Neural cell (in vitro differentiated cells): ENCODE results near the gene TOLLIP. TPM values are rescaled to one million over a fixed set of nuclear protein-coding genes. Genes with fewer than 3 reads are reported as not detected.

Experiments used
- H2AFZ ChIP-seq: fragments of 200-600, 300-800 bp; sonication (generic), shearing (Covaris generic); 2 replicates; pipeline ENCODE4 v1.6.0; 2014; ENCODE audit warnings: low read depth, mild to moderate bottlenecking, antibody characterized with exemption, low read length, moderate library complexity
- H3F3A ChIP-seq: fragments of 200-600 bp; shearing (Covaris generic); 2 replicates; pipeline ENCODE4 v1.6.1; 2016; ENCODE audit warnings: mild to moderate bottlenecking, moderate library complexity, mixed read lengths, antibody characterized with exemption, low read length; ENCODE audit not compliant: insufficient read depth, poor library complexity, severe bottlenecking
- H3K27ac ChIP-seq: fragments of 200-600, 300-800 bp; sonication (generic), shearing (Covaris generic); 2 replicates; pipeline ENCODE4 v1.5.1; 2014; ENCODE audit warnings: mild to moderate bottlenecking, low read length, moderate library complexity
- H3K27me3 ChIP-seq: fragments of 300-800, 200-600 bp; sonication (generic), shearing (Covaris generic); 2 replicates; pipeline ENCODE4 v1.6.0; 2014; ENCODE audit warnings: mild to moderate bottlenecking, low read depth, low read length, moderate library complexity; ENCODE audit not compliant: insufficient read depth
- H3K36me3 ChIP-seq: fragments of 300-800, 200-600 bp; sonication (generic), shearing (Covaris generic); 2 replicates; pipeline ENCODE4 v1.5.1; 2014; ENCODE audit warnings: mild to moderate bottlenecking, antibody characterized with exemption, low read length, moderate library complexity; ENCODE audit not compliant: insufficient read depth
- H3K4me2 ChIP-seq: fragments of 300-800, 200-600 bp; sonication (generic), shearing (Covaris generic); 2 replicates; pipeline ENCODE4 v1.6.0; 2014; ENCODE audit warnings: mild to moderate bottlenecking, low read length
- H3K4me3 ChIP-seq: fragments of 300-800, 200-600 bp; sonication (generic), shearing (Covaris generic); 2 replicates; pipeline ENCODE4 v1.5.1; 2014; ENCODE audit warnings: mild to moderate bottlenecking, low read length, moderate library complexity
- H3K79me2 ChIP-seq: fragments of 200-600 bp; shearing (Covaris generic); replicated peaks from 2 replicates; pipeline ENCODE4 v1.6.0; 2014; ENCODE audit warnings: mild to moderate bottlenecking, low read length, moderate library complexity; ENCODE audit not compliant: insufficient read depth
- H3K9ac ChIP-seq: fragments of 300-800, 200-600 bp; sonication (generic), shearing (Covaris generic); 2 replicates; pipeline ENCODE4 v1.6.1; 2016; ENCODE audit warnings: mild to moderate bottlenecking, low read length, mixed read lengths
- H3K9me2 ChIP-seq: fragments of 200-600 bp; shearing (Covaris generic); 2 replicates; pipeline ENCODE4 v1.6.1; 2016; ENCODE audit warnings: mild to moderate bottlenecking, low read length, mixed read lengths; ENCODE audit not compliant: insufficient read depth
- H3K9me3 ChIP-seq: fragments of 200-600, 300-800 bp; sonication (generic), shearing (Covaris generic); 2 replicates; pipeline ENCODE4 v1.6.1; 2016; ENCODE audit warnings: mild to moderate bottlenecking, mixed run types, low read length, moderate library complexity, mixed read lengths
- H4K20me1 ChIP-seq: fragments of 200-600 bp; shearing (Covaris generic); 2 replicates; pipeline ENCODE4 v1.6.1; 2016; ENCODE audit warnings: mild to moderate bottlenecking, mixed run types; ENCODE audit not compliant: insufficient read depth
- EP300 ChIP-seq: fragments of 450-650 bp; conservative IDR thresholded peaks from 2 replicates; pipeline ENCODE4 v1.6.1; 2014; ENCODE audit warnings: antibody characterized with exemption, mild to moderate bottlenecking, moderate library complexity; ENCODE audit not compliant: poor library complexity, severe bottlenecking
- EZH2 ChIP-seq: fragments of 200-600, 300-800 bp; shearing (Covaris generic), sonication (generic); IDR thresholded peaks from 2 replicates; pipeline ENCODE4 v1.6.1; 2014; ENCODE audit warnings: antibody characterized with exemption, low read length, borderline replicate concordance, mild to moderate bottlenecking; ENCODE audit not compliant: insufficient read depth, poor library complexity, severe bottlenecking
- MXI1 ChIP-seq: fragments of 450-650 bp; conservative IDR thresholded peaks from 2 replicates; pipeline ENCODE4 v1.6.1; 2014; ENCODE audit warnings: antibody characterized with exemption, mild to moderate bottlenecking; ENCODE audit not compliant: poor library complexity, severe bottlenecking
- POLR2AphosphoS5 ChIP-seq: IDR thresholded peaks from 2 replicates; pipeline ENCODE4 v1.6.1; 2012
- RAD21 ChIP-seq: fragments of 450-650 bp; conservative IDR thresholded peaks from 2 replicates; pipeline ENCODE4 v1.6.1; 2014; ENCODE audit warnings: antibody characterized with exemption, mild to moderate bottlenecking, moderate library complexity
- SMC3 ChIP-seq: fragments of 450-650 bp; conservative IDR thresholded peaks from 2 replicates; pipeline ENCODE4 v1.6.1; 2014; ENCODE audit warnings: antibody characterized with exemption, mild to moderate bottlenecking, moderate library complexity; ENCODE audit not compliant: poor library complexity
- TAF1 ChIP-seq: IDR thresholded peaks from 2 replicates; pipeline ENCODE4 v1.6.1; 2012; ENCODE audit warnings: low read depth
- polyA plus RNA-seq: library from polyadenylated mRNA; depleted of rRNA; stranded (reverse); fragments of >200 nt; gene quantifications from 2 replicates; pipeline ENCODE4 v1.2.3, GENCODE V29; 2014
- TF ChIP-seq, protein P1 (sequence below): fragments of 450-650 bp; IDR thresholded peaks from 2 replicates; pipeline ENCODE4 v1.5.1; 2014; ENCODE audit warnings: antibody characterized with exemption, mild to moderate bottlenecking, moderate library complexity; ENCODE audit not compliant: poor library complexity, severe bottlenecking
- TF ChIP-seq, protein P2 (sequence below): IDR thresholded peaks from 2 replicates; pipeline ENCODE4 v1.6.1; 2012; ENCODE audit warnings: borderline replicate concordance

TOLLIP gene
- polyA plus RNA-seq, 1 donor from 2014 or later = 24.1 TPM

DNA sequence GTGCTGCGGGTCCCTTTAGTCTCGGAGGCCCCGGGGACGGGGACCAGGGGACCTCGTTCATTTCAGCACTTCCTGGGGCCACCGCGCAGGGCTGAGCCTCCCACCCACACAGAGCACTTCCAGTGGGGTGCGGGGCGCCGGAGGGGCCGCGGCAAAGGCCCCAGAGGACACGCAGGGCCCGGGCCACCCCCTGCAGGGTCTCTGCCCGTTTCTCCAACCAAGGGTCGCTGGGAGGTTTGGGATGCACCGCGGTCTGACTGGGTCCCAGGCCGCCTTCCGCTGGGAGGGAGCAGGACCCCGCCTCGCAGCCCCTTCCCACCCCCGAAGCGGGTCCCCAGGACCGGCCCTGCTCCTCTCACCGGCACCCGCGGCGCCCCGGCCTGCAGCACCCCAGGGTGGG lies 37.5 kb downstream of the TOLLIP start:
- Histone ChIP-seq H3K4me3 (no peak overlapping the region), H3K4me2 (no peak overlapping the region), H4K20me1 (no peaks in the 10 kb centered on the region), H3K36me3 (no peaks in the 10 kb centered on the region), H2AFZ (no peak overlapping the region), H3K27me3 (no peaks in the 10 kb centered on the region), H3K9me2 (no peaks in the 10 kb centered on the region), H3K79me2 (no peaks in the 10 kb centered on the region), H3K9ac (no peak overlapping the region), H3K27ac (no peak overlapping the region), H3K9me3 (no peaks in the 10 kb centered on the region), H3F3A (no peaks in the 10 kb centered on the region)
- TF ChIP-seq, protein P1, sequence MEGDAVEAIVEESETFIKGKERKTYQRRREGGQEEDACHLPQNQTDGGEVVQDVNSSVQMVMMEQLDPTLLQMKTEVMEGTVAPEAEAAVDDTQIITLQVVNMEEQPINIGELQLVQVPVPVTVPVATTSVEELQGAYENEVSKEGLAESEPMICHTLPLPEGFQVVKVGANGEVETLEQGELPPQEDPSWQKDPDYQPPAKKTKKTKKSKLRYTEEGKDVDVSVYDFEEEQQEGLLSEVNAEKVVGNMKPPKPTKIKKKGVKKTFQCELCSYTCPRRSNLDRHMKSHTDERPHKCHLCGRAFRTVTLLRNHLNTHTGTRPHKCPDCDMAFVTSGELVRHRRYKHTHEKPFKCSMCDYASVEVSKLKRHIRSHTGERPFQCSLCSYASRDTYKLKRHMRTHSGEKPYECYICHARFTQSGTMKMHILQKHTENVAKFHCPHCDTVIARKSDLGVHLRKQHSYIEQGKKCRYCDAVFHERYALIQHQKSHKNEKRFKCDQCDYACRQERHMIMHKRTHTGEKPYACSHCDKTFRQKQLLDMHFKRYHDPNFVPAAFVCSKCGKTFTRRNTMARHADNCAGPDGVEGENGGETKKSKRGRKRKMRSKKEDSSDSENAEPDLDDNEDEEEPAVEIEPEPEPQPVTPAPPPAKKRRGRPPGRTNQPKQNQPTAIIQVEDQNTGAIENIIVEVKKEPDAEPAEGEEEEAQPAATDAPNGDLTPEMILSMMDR = no peak
- TF ChIP-seq EZH2 (no peak), EP300 (no peak), SMC3 (no peak), RAD21 (no peak), MXI1 (no peak), POLR2AphosphoS5 (no peak), TAF1 (no peak)
- TF ChIP-seq, protein P2, sequence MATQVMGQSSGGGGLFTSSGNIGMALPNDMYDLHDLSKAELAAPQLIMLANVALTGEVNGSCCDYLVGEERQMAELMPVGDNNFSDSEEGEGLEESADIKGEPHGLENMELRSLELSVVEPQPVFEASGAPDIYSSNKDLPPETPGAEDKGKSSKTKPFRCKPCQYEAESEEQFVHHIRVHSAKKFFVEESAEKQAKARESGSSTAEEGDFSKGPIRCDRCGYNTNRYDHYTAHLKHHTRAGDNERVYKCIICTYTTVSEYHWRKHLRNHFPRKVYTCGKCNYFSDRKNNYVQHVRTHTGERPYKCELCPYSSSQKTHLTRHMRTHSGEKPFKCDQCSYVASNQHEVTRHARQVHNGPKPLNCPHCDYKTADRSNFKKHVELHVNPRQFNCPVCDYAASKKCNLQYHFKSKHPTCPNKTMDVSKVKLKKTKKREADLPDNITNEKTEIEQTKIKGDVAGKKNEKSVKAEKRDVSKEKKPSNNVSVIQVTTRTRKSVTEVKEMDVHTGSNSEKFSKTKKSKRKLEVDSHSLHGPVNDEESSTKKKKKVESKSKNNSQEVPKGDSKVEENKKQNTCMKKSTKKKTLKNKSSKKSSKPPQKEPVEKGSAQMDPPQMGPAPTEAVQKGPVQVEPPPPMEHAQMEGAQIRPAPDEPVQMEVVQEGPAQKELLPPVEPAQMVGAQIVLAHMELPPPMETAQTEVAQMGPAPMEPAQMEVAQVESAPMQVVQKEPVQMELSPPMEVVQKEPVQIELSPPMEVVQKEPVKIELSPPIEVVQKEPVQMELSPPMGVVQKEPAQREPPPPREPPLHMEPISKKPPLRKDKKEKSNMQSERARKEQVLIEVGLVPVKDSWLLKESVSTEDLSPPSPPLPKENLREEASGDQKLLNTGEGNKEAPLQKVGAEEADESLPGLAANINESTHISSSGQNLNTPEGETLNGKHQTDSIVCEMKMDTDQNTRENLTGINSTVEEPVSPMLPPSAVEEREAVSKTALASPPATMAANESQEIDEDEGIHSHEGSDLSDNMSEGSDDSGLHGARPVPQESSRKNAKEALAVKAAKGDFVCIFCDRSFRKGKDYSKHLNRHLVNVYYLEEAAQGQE = no peak

DNA sequence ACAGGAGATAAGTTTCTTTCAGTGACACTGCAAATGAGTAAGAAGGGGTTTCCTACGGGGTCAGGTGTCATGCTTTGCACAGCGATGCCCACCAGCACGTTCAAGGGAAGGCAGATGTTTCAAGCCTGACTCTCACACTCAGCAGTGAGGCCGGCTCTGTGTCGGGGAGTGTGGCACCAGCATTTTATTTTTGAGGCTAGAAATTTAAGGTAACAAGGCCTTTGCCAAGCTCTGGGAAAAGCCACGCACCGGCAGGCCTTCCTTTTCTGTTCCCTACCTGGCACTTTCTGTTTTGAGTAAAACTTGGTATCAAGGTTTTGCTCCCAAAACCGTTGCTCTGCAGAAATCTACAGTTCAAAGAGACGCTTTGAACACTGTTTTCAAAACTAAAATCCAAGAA lies 38.0 kb downstream of the TOLLIP start:
- Histone ChIP-seq H3K9ac (no peak overlapping the region), H2AFZ (no peak overlapping the region), H3K27ac (no peak overlapping the region), H3F3A (no peaks in the 10 kb centered on the region), H3K9me2 (no peaks in the 10 kb centered on the region), H4K20me1 (no peaks in the 10 kb centered on the region), H3K27me3 (no peaks in the 10 kb centered on the region), H3K4me2 (no peak overlapping the region), H3K9me3 (no peaks in the 10 kb centered on the region), H3K36me3 (no peaks in the 10 kb centered on the region), H3K4me3 (no peak overlapping the region), H3K79me2 (no peaks in the 10 kb centered on the region)
- no peak for TF ChIP-seq MXI1
- no peak for TF ChIP-seq SMC3
- TF ChIP-seq, protein P2 = no peak
- TF ChIP-seq RAD21 = no peak
- no peak for TF ChIP-seq POLR2AphosphoS5
- TF ChIP-seq TAF1 = no peak
- TF ChIP-seq, protein P1 = no peak
- TF ChIP-seq EZH2 = no peak
- TF ChIP-seq EP300 = no peak
